Measurements from ENCODE around the gene PAPLN.
A peak's percentile ranks its signal among the peaks of the same experiment; 100 is the strongest.

PAPLN gene

DNA sequence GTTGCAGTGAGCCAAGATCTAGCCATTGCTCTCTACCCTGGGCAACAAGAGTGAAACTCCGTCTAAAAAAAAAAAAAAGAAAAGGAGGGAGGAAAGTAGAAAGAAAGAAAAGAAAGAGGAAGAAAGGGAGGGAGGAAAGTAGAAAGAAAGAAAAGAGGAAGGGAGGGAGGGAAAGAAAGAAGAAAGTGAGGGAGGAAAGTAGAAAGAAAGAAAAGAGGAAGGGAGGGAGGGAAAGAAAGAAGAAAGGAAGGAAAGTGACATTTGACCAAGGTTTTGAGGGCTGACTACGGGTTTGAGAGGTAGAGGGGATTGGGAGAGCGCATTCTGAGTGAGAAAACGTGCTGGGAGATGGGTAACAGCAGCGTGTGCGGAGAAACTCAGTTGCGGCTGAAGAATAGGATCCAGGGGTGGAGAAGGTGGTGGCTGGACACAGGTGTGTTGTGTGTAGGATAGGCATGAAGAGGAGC is 521 bp upstream of the PAPLN start:
- no peak for TF ChIP-seq CTCF (IDR thresholded peaks at IDR 0.05; ENCODE audit: low read depth, low read length, missing control alignments)
- Histone ChIP-seq H3K27ac (no peak overlapping the region), H3K36me3 (replicated peaks) (no peaks in the 10 kb centered on the region), H3K4me3 (ENCODE audit: low read depth, low read length) (no peak overlapping the region), H3K27me3 (replicated peaks) (peaks cover 13% of the 10 kb centered on the region)
- in situ Hi-C loops (cut with HindIII; ENCODE audit: low pct_ligation_motif_present, low sequenced_read_pairs), result no loop called here
- DNase-seq, result no peak

GRCh38 chr14:73237786-73238423 is 599 bp downstream of the PAPLN start:
- DNase-seq, result no peak
- no peak for TF ChIP-seq CTCF (IDR thresholded peaks at IDR 0.05; ENCODE audit: low read depth, low read length, missing control alignments)
- Histone ChIP-seq H3K27ac (no peak overlapping the region), H3K27me3 (replicated peaks) (peaks cover 13% of the 10 kb centered on the region), H3K36me3 (replicated peaks) (no peaks in the 10 kb centered on the region), H3K4me3 (ENCODE audit: low read depth, low read length) (peak overlapping the region; percentile 49)
- in situ Hi-C loops (cut with HindIII; ENCODE audit: low pct_ligation_motif_present, low sequenced_read_pairs), result no loop called here

GRCh38 chr14:73238424-73238852 is 1.1 kb downstream of the PAPLN start:
- TF ChIP-seq CTCF (IDR thresholded peaks at IDR 0.05; ENCODE audit: low read depth, low read length, missing control alignments), result no peak

GRCh38 chr14:73238941-73239340 is 1.6 kb downstream of the PAPLN start:
- TF ChIP-seq CTCF (IDR thresholded peaks at IDR 0.05; ENCODE audit: low read depth, low read length, missing control alignments), result no peak
- peaks cover 11% of the 10 kb centered on the region for H3K27me3 ChIP-seq (replicated peaks)

More at GRCh38 chr14:73238424-73238852, 1.1 kb downstream of the PAPLN start:
- peak; percentile 49 for DNase-seq
- in situ Hi-C loops (cut with HindIII; ENCODE audit: low pct_ligation_motif_present, low sequenced_read_pairs), result no loop called here
- Histone ChIP-seq H3K4me3 (ENCODE audit: low read depth, low read length) (peak overlapping the region; percentile 49), H3K27me3 (replicated peaks) (peaks cover 13% of the 10 kb centered on the region), H3K27ac (no peak overlapping the region), H3K36me3 (replicated peaks) (no peaks in the 10 kb centered on the region)

DNA sequence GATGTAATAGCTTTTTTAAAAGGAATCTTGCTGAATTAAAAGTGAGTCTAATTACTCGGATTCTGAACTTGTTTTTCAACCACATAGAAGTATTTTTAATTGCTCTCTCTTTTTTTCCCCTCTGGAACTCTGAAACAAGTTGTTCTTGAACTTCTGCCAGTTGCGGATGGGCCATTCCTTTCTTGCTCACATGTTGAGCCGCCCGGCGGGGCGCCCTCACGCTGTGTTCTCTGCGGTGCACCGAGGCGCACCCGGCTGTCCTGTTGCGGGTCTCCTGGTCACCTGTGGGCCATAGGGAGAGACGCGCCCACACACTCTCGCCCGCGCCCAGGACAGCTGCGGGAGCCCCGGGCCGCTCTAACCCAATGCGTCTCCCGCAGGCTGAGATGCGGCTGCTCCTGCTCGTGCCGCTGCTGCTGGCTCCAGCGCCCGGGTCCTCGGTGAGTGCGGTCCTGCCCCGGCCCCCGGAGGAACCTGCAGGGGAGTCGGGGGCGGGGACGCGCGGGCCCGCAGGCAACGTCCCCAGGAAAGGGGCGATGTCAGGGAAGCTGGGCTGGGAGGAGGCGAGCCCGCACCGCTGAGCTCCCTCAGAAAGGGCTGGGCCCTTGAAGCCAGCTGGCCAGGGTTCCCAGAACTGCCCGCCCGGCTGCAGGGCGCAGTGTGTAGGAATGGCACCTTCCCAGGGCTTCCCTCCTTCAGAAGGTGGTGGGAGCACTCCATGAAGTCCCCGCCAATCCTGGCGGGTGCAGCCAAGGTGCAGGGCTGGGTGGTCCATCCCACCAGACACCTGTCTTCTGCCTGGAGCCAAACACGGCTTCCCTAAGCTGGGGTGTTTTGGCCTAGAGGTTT is 2.3 kb downstream of the PAPLN start:
- Histone ChIP-seq H3K27me3 (replicated peaks) (peaks cover 7% of the 10 kb centered on the region), H3K4me3 (ENCODE audit: low read depth, low read length) (peak overlapping the region; percentile 29), H3K27ac (no peak overlapping the region), H3K36me3 (replicated peaks) (no peaks in the 10 kb centered on the region)
- in situ Hi-C loops (cut with HindIII; ENCODE audit: low pct_ligation_motif_present, low sequenced_read_pairs), result no loop called here
- DNase-seq, result peak; percentile 53
- TF ChIP-seq CTCF (IDR thresholded peaks at IDR 0.05; ENCODE audit: low read depth, low read length, missing control alignments), result no peak

More at GRCh38 chr14:73238941-73239340, 1.6 kb downstream of the PAPLN start:
- in situ Hi-C loops (cut with HindIII; ENCODE audit: low pct_ligation_motif_present, low sequenced_read_pairs), result no loop called here
- H3K36me3 ChIP-seq (replicated peaks), result no peaks in the 10 kb centered on the region
- H3K27ac ChIP-seq, result no peak overlapping the region
- DNase-seq, result no peak
- peak overlapping the region; percentile 30 for H3K4me3 ChIP-seq (ENCODE audit: low read depth, low read length)
